HEK293T (cell line): ENCODE measurements around the gene BMERB1.

Experiments used
- ELF4 ChIP-seq: fragments of 450-650 bp; IDR thresholded peaks from 2 replicates; pipeline ENCODE4 v1.6.1; 2017; ENCODE audit warnings: antibody characterized with exemption
- FOXA1 ChIP-seq: fragments of 450-650 bp; IDR thresholded peaks from 2 replicates; pipeline ENCODE4 v1.6.1; 2016; ENCODE audit warnings: mild to moderate bottlenecking
- FOXK2 ChIP-seq: fragments of 450-650 bp; IDR thresholded peaks from 2 replicates; pipeline ENCODE4 v1.6.1; 2016; ENCODE audit warnings: mild to moderate bottlenecking
- FOXM1 ChIP-seq: fragments of 450-650 bp; IDR thresholded peaks from 2 replicates; pipeline ENCODE4 v1.6.1; 2017; ENCODE audit warnings: mild to moderate bottlenecking, borderline replicate concordance
- HDGF ChIP-seq: fragments of 450-650 bp; IDR thresholded peaks from 2 replicates; pipeline ENCODE4 v1.6.1; 2017; ENCODE audit warnings: antibody characterized with exemption, borderline replicate concordance
- LEF1 ChIP-seq: fragments of 450-650 bp; IDR thresholded peaks from 2 replicates; pipeline ENCODE4 v1.6.1; 2017; ENCODE audit warnings: mild to moderate bottlenecking, borderline replicate concordance
- PKNOX1 ChIP-seq: fragments of 450-650 bp; IDR thresholded peaks from 2 replicates; pipeline ENCODE4 v1.6.1; 2016
- SP1 ChIP-seq: fragments of 450-650 bp; IDR thresholded peaks from 2 replicates; pipeline ENCODE4 v1.6.1; 2017
- SUZ12 ChIP-seq: fragments of 450-650 bp; IDR thresholded peaks from 2 replicates; pipeline ENCODE4 v1.6.1; 2016; ENCODE audit warnings: mild to moderate bottlenecking
- TARDBP ChIP-seq: fragments of 450-650 bp; IDR thresholded peaks from 2 replicates; pipeline ENCODE4 v1.6.1; 2016

GRCh38 chr16:15533386-15533785 lies 99.0 kb downstream of the BMERB1 start:
- TF ChIP-seq FOXK2 (no peak), HDGF (no peak), FOXM1 (no peak), SUZ12 (no peak), SP1 (no peak), PKNOX1 (no peak), FOXA1 (no peak), ELF4 (no peak), LEF1 (no peak), TARDBP (no peak)
